Measurements from ENCODE around the gene IGFBPL1.

IGFBPL1 gene

GRCh38 chr9:38432922-38433510, 8.8 kb upstream of the IGFBPL1 start:
- in situ Hi-C loops (cut with HindIII; ENCODE audit: low sequenced_read_pairs): loop anchor here (5.0 kb wide), 1 partner anchor 81 kb away; no protein-coding TSS in a partner anchor

GRCh38 chr9:38431116-38431515, 6.9 kb upstream of the IGFBPL1 start:
- in situ Hi-C loops (cut with HindIII; ENCODE audit: low sequenced_read_pairs): loop anchor here (5.0 kb wide), 1 partner anchor 79 kb away; no protein-coding TSS in a partner anchor

GRCh38 chr9:38428062-38428461, 3.8 kb upstream of the IGFBPL1 start:
- in situ Hi-C loops (cut with HindIII; ENCODE audit: low sequenced_read_pairs): no loop called here

GRCh38 chr9:38424918-38425317, 664 bp upstream of the IGFBPL1 start:
- in situ Hi-C loops (cut with HindIII; ENCODE audit: low sequenced_read_pairs): no loop called here

GRCh38 chr9:38423273-38423972, 831 bp downstream of the IGFBPL1 start:
- in situ Hi-C loops (cut with HindIII; ENCODE audit: low sequenced_read_pairs): no loop called here

GRCh38 chr9:38422555-38423260, 1.5 kb downstream of the IGFBPL1 start:
- in situ Hi-C loops (cut with HindIII; ENCODE audit: low sequenced_read_pairs): no loop called here

GRCh38 chr9:38421498-38422211, 2.6 kb downstream of the IGFBPL1 start:
- in situ Hi-C loops (cut with HindIII; ENCODE audit: low sequenced_read_pairs): no loop called here

GRCh38 chr9:38419181-38419580, 5.1 kb downstream of the IGFBPL1 start:
- in situ Hi-C loops (cut with HindIII; ENCODE audit: low sequenced_read_pairs): no loop called here

GRCh38 chr9:38418366-38418765, 5.9 kb downstream of the IGFBPL1 start:
- in situ Hi-C loops (cut with HindIII; ENCODE audit: low sequenced_read_pairs): no loop called here

GRCh38 chr9:38417003-38417945, 7.0 kb downstream of the IGFBPL1 start:
- in situ Hi-C loops (cut with HindIII; ENCODE audit: low sequenced_read_pairs): no loop called here

GRCh38 chr9:38416461-38416860, 7.8 kb downstream of the IGFBPL1 start:
- in situ Hi-C loops (cut with HindIII; ENCODE audit: low sequenced_read_pairs): no loop called here

GRCh38 chr9:38415856-38416255, 8.4 kb downstream of the IGFBPL1 start:
- in situ Hi-C loops (cut with HindIII; ENCODE audit: low sequenced_read_pairs): no loop called here

GRCh38 chr9:38414040-38414723, 10.1 kb downstream of the IGFBPL1 start:
- in situ Hi-C loops (cut with HindIII; ENCODE audit: low sequenced_read_pairs): no loop called here

- in situ Hi-C loops (cut with HindIII; ENCODE audit: low sequenced_read_pairs): no loop called here
Measured at GRCh38 chr9:38413283-38413682, 11.0 kb downstream of the IGFBPL1 start.

GRCh38 chr9:38412751-38413150, 11.5 kb downstream of the IGFBPL1 start:
- in situ Hi-C loops (cut with HindIII; ENCODE audit: low sequenced_read_pairs): no loop called here

GRCh38 chr9:38408719-38409118, 15.5 kb downstream of the IGFBPL1 start:
- in situ Hi-C loops (cut with HindIII; ENCODE audit: low sequenced_read_pairs): no loop called here

- in situ Hi-C loops (cut with HindIII; ENCODE audit: low sequenced_read_pairs): no loop called here
Measured at GRCh38 chr9:38406476-38407186, 17.6 kb downstream of the IGFBPL1 start.

- in situ Hi-C loops (cut with HindIII; ENCODE audit: low sequenced_read_pairs): no loop called here
Measured at GRCh38 chr9:38405785-38406184, 18.5 kb downstream of the IGFBPL1 start.

- in situ Hi-C loops (cut with HindIII; ENCODE audit: low sequenced_read_pairs): no loop called here
Measured at GRCh38 chr9:38404314-38404713, 19.9 kb downstream of the IGFBPL1 start.

All from endothelial cell of hepatic sinusoid (primary cell).